WTC11 (cell line): Measurements from ENCODE around the gene ADGRL1. TPM values are rescaled to one million over a fixed set of nuclear protein-coding genes. Genes with fewer than 3 reads are reported as not detected.
"Not testable (repeated sequence)": the region's sequence is repeated elsewhere in the genome, so short reads cannot be mapped to it uniquely, and the experiment has no call there.

Experiments
- ATAC-seq: fragments of 200-7000 bp; cut with Tn5 transposase; 2 replicates; pipeline ENCODE4 v1.10.0; 2021; ENCODE audit warnings: mild to moderate bottlenecking, moderate library complexity
- CTCF ChIA-PET: fragments of 300-600 bp; sonication (Branson Sonifier 250); formaldehyde crosslinking; loops from one replicate; lab custom pipeline; 2021; ENCODE audit warnings: antibody characterized with exemption; lab: Charles Lee
- POLR2A ChIA-PET: fragments of 350-600 bp; sonication (Branson Sonifier 250); formaldehyde crosslinking; loops from one replicate; lab custom pipeline; 2021; ENCODE audit warnings: antibody characterized with exemption; lab: Charles Lee
- DNase-seq: peaks from one replicate; pipeline ENCODE4 v3.0.0; 2021; ENCODE audit warnings: low spot score
- H3K27ac Mint-ChIP-seq: 2 replicates; pipeline ENCODE4 v1.8.0; 2021; ENCODE audit warnings: mixed read lengths
- H3K27me3 Mint-ChIP-seq: 2 replicates; pipeline ENCODE4 v1.8.0; 2021; ENCODE audit warnings: low read depth, mild to moderate bottlenecking, moderate library complexity, mixed read lengths
- H3K36me3 Mint-ChIP-seq: 2 replicates; pipeline ENCODE4 v1.8.0; 2021; ENCODE audit warnings: mixed read lengths
- H3K4me1 Mint-ChIP-seq: 2 replicates; pipeline ENCODE4 v1.8.0; 2022; ENCODE audit warnings: mixed read lengths
- H3K4me3 Mint-ChIP-seq: 2 replicates; pipeline ENCODE4 v1.8.0; 2021; ENCODE audit warnings: mild to moderate bottlenecking, moderate library complexity, mixed read lengths
- H3K9me3 Mint-ChIP-seq: 2 replicates; pipeline ENCODE4 v1.8.0; 2021; ENCODE audit warnings: mixed read lengths
- E2F1 ChIP-seq: sonication (generic); formaldehyde crosslinking; IDR thresholded peaks from 2 replicates; pipeline ENCODE4 v1.8.0; 2022; ENCODE audit warnings: mild to moderate bottlenecking, missing genetic modification reagents
- E2F5 ChIP-seq: sonication (generic); formaldehyde crosslinking; IDR thresholded peaks from 2 replicates; pipeline ENCODE4 v1.8.1; 2022; ENCODE audit warnings: mild to moderate bottlenecking, moderate library complexity, missing genetic modification reagents
- GTF2I ChIP-seq: fragments of 250-450 bp; sonication (Bioruptor Pico); conservative IDR thresholded peaks from 2 replicates; pipeline ENCODE4 v1.4.0; 2021; ENCODE audit warnings: mild to moderate bottlenecking
- NFATC4 ChIP-seq: fragments of 250-450 bp; sonication (Bioruptor Pico); IDR thresholded peaks from 2 replicates; pipeline ENCODE4 v1.9.0; 2021; ENCODE audit warnings: mild to moderate bottlenecking
- SMAD3 ChIP-seq: sonication (generic); formaldehyde crosslinking; IDR thresholded peaks from 2 replicates; pipeline ENCODE4 v1.8.0; 2022; ENCODE audit warnings: missing genetic modification reagents, mild to moderate bottlenecking, borderline replicate concordance
- SMAD4 ChIP-seq: sonication (generic); formaldehyde crosslinking; IDR thresholded peaks from 2 replicates; pipeline ENCODE4 v1.8.0; 2022; ENCODE audit warnings: mild to moderate bottlenecking, missing genetic modification reagents
- SP1 ChIP-seq: sonication (generic); formaldehyde crosslinking; conservative IDR thresholded peaks from 2 replicates; pipeline ENCODE4 v1.8.1; 2022; ENCODE audit warnings: missing genetic modification reagents
- ZNF263 ChIP-seq: sonication (generic); formaldehyde crosslinking; IDR thresholded peaks from 2 replicates; pipeline ENCODE4 v1.8.1; 2022; ENCODE audit warnings: low read depth, mild to moderate bottlenecking, moderate library complexity, missing genetic modification reagents
- ZNF416 ChIP-seq: fragments of 250-450 bp; sonication (Bioruptor Pico); IDR thresholded peaks from 2 replicates; pipeline ENCODE4 v1.9.0; 2021; ENCODE audit warnings: mild to moderate bottlenecking, inconsistent platforms
- ZNF423 ChIP-seq: fragments of 250-450 bp; sonication (Bioruptor Pico); IDR thresholded peaks from 2 replicates; pipeline ENCODE4 v2.1.2; 2022; ENCODE audit warnings: mild to moderate bottlenecking, moderate library complexity
- ZNF532 ChIP-seq: fragments of 250-450 bp; sonication (Bioruptor Pico); IDR thresholded peaks from 2 replicates; pipeline ENCODE4 v1.9.0; 2021; ENCODE audit warnings: mild to moderate bottlenecking, borderline replicate concordance
- total RNA-seq: library from RNA; stranded (reverse); gene quantifications from 3 replicates; pipeline ENCODE4 v1.2.3, GENCODE V29; 2021

The ADGRL1 gene
- total RNA-seq, 1 experiment from 2014 or later, result 128 TPM

DNA sequence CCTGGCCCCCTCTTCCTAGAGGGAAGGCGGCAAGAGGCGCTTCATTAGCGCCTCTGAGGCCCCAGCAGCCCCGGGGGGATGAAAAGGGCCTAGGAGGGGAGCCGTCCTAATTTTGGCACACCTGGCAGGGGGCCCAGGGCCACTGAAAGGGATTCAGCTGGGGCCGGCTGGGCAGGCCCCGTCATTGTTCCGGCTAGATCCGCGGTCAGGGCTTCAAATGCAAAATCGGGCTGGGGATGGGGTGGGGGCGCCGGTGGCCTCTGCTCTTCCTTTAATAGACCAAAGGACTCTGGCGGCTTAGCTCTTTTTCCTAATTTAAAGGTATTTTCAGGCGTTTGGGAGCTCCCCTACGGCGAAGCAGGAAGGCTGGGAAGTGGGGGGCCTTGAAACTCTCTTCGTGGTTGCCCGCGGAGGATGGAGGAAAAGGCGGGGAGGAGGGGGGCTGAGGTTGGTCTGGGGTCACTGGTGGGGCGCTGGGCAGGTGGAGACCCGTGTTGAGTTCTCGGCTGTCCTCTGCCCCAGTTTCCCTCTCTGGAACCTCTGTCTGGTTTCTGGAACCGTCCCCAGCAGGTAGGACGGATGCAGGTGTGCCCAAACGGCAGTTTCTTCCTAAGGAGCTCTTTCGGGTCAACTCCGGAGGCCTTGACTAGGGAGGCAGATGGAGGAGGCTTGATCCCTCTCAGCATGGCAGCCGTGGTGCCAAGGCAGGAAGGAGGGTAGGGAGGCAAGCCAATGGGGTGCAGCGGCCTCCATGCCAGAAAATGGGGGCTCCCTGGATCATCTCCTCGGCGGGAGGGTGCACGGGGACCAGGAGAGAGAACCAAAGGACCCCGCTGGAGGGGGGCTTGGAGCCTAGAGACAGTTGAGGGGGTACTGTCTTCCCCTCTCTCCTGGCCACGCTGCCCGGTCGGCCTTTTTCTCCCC is 41.8 kb upstream of the ADGRL1 start:
- H3K36me3 Mint-ChIP-seq, H3K9me3 Mint-ChIP-seq, H3K27me3 Mint-ChIP-seq: not testable (repeated sequence)
- Mint-ChIP-seq H3K4me3 (peak overlapping the region; percentile 70), H3K4me1 (peaks cover 11% of the 10 kb centered on the region), H3K27ac (peak overlapping the region; percentile 94)
- ATAC-seq (peak; percentile 63), DNase-seq (peak; percentile 86)
- TF ChIP-seq ZNF423 (CRISPR knock-in tag), result peak; percentile 82
- TF ChIP-seq GTF2I (CRISPR knock-in tag), result peak; percentile 79
- peak; percentile 66; the same call in 1 of the 2 replicates for TF ChIP-seq E2F5 (CRISPR knock-in tag)
- ChIA-PET CTCF (interaction anchor here (0.6 to 1.2 kb wide), 8 partner anchors 17 to 189 kb away, joined by 3 to 7 read pairs (median 4); no protein-coding TSS in a partner anchor), POLR2A (interaction anchor here (0.7 to 0.9 kb wide), 4 partner anchors 10 to 101 kb away, joined by 3 to 7 read pairs (median 4); no protein-coding TSS in a partner anchor)

DNA sequence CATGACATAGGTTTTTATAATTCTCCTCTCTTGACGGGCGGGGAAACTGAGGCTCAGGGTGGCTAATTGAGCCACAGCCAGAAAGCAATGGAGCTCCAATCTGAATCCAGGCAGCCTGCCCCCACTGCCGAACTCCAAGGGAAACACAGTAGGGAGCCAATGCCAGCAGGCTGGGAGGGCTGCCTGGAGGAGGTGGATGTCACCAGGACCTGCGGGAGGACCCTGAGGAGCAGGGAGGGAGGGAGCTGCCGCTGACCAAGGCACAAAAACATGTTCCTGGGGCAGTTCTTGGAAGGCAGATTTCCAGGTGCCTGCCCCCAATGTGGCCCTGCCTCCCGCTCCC is 41.2 kb upstream of the ADGRL1 start:
- ChIA-PET CTCF (interaction anchor here (0.6 to 1.2 kb wide), 8 partner anchors 18 to 188 kb away, joined by 3 to 7 read pairs (median 4); no protein-coding TSS in a partner anchor), POLR2A (interaction anchor here (0.7 to 0.9 kb wide), 4 partner anchors 10 to 101 kb away, joined by 3 to 7 read pairs (median 4); no protein-coding TSS in a partner anchor)
- H3K36me3 Mint-ChIP-seq, DNase-seq, ATAC-seq, H3K27me3 Mint-ChIP-seq, H3K9me3 Mint-ChIP-seq: not testable (repeated sequence)
- peaks cover 12% of the 10 kb centered on the region for H3K4me1 Mint-ChIP-seq
- TF ChIP-seq ZNF263 (CRISPR knock-in tag) (peak; percentile 53; the same call in 1 of the 2 replicates), GTF2I (CRISPR knock-in tag) (peak; percentile 78; the same call in 1 of the 2 replicates)
- H3K27ac Mint-ChIP-seq, result peak overlapping the region; percentile 98
- H3K4me3 Mint-ChIP-seq, result peak overlapping the region; percentile 70

DNA sequence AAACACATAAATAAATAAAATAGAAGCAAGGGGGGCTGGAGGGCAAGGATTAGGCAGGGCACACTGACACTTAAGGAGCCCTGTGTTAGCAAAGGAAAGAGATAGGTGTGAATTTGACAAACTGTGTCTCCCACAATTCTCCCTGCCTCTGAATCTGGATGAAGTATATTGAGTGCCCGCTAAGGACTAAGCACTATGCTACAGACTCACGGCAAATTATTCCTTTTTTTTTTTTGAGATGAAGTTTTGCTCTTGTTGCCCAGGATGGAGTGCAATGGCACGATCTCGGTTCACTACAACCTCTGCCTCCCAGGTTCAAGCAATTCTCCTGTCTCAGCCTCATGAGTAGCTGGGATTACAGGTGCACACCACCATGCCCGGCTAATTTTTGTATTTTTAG is 38.4 kb upstream of the ADGRL1 start:
- H3K4me3 Mint-ChIP-seq, H3K9me3 Mint-ChIP-seq, CTCF ChIA-PET, H3K27ac Mint-ChIP-seq, ATAC-seq, H3K4me1 Mint-ChIP-seq, H3K27me3 Mint-ChIP-seq, H3K36me3 Mint-ChIP-seq, DNase-seq: not testable (repeated sequence)
- POLR2A ChIA-PET, result interaction anchor here (0.6 kb wide), 1 partner anchor 1102 kb away, joined by 4 read pairs; no protein-coding TSS in a partner anchor

DNA sequence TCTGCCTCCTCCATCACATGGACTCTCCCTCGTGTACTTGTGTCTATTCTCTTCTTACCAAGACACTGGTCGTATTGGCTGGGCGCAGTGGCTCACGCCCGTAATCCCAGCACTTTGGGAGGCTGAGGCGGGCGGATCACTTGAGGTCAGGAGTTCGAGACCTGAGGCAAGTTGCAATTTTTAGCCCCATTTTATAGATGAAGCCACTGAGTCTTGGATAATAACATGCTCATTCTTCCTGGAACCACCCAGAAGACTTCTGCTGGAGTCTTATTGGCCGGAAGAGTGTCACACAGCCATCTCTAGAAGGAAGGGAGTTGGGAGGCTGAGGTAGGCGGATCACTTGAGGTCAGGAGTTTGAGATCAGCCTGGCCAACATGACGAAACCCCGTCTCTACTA is 37.7 kb upstream of the ADGRL1 start:
- H3K9me3 Mint-ChIP-seq, H3K27ac Mint-ChIP-seq, H3K4me3 Mint-ChIP-seq, H3K27me3 Mint-ChIP-seq, H3K4me1 Mint-ChIP-seq, CTCF ChIA-PET, H3K36me3 Mint-ChIP-seq, ATAC-seq, DNase-seq, POLR2A ChIA-PET: not testable (repeated sequence)

GRCh38 chr19:14237014-14237941 is 31.3 kb upstream of the ADGRL1 start:
- Mint-ChIP-seq H3K36me3 (no peaks in the 10 kb centered on the region), H3K27me3 (no peaks in the 10 kb centered on the region), H3K9me3 (no peaks in the 10 kb centered on the region), H3K27ac (no peak overlapping the region), H3K4me1 (peaks cover 3% of the 10 kb centered on the region; the same call in 1 of the 2 replicates), H3K4me3 (no peak overlapping the region)
- DNase-seq (no peak), ATAC-seq (no peak)
- ChIA-PET POLR2A (interaction anchor here (0.6 kb wide), 1 partner anchor 10 kb away, joined by 3 read pairs; no protein-coding TSS in a partner anchor), CTCF (interaction anchor here (0.9 kb wide), 1 partner anchor 101 kb away, joined by 4 read pairs; the partner anchor contains the start of gene ASF1B)
- TF ChIP-seq SMAD3 (no peak), NFATC4 (CRISPR knock-in tag) (no peak), ZNF532 (CRISPR knock-in tag) (no peak), E2F1 (CRISPR knock-in tag) (no peak), ZNF416 (CRISPR knock-in tag) (no peak), SP1 (CRISPR knock-in tag) (no peak), SMAD4 (CRISPR knock-in tag) (no peak), ZNF263 (CRISPR knock-in tag) (no peak)
